ENCODE results near the gene CYRIA.

CYRIA gene

DNA sequence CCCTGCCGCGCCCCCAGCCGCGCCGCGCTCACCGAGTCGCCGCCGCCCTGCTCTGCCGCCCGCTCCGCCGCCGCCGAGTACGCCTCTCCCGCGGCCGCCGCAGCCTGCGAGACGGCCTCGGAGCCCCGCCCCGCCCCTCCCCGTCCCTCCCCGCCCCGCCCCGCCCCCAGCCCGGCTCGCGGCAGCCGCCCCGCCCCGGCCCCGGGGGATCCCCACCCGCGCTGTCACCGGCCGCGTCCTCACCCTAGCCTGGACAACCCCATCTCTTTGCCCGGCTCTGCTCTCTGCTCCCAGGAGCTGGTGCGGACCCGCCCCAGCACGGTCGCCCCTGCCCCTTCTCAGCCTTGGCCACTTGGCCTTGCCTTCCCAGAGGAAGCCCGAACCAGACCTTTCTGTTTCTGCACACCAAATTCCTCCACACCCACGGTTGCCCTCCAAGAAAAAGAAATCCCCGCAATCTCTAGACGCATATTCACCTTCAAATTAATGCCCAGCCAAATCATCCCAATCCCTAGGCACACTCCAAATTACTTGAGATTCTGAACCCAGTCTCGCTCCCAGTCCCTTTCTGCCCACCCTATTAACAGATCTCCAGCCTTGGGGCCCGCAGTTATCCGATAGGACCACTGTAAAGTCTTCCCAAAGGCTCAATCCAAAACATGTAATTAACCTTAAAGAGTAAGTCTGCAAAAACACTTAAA, at the start of gene CYRIA:
TSS of gene CYRIA (minus strand) at position 87 of the 701 bp plus-strand sequence. CDS start 77,715 bp downstream, outside the sequence.
- DNase-seq: peak; percentile 27

- DNase-seq: no peak
Observed at GRCh38 chr2:16713011-16713423, 47.4 kb upstream of the CYRIA start.

- DNase-seq: no peak
Observed at GRCh38 chr2:16709769-16710168, 44.1 kb upstream of the CYRIA start.

DNA sequence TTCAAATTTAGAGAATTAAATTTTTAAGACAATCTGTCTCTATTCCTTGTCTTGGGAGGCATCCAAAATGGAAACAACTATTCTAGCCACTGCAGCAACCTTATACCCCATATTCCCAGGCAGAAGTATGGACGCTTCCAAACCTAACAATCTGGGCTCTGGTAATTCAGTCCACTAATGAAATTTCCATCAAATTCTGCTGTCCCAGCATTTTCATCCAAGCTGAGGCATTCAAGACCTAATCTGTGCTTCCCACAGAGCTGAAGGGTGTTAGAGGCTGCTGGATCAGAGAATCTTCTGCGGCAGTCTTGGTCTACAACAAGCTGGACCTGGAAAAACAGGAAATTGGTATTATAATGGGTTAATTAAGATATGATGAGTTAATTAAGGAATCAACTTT, 42.5 kb upstream of the CYRIA start:
- DNase-seq: no peak

DNA sequence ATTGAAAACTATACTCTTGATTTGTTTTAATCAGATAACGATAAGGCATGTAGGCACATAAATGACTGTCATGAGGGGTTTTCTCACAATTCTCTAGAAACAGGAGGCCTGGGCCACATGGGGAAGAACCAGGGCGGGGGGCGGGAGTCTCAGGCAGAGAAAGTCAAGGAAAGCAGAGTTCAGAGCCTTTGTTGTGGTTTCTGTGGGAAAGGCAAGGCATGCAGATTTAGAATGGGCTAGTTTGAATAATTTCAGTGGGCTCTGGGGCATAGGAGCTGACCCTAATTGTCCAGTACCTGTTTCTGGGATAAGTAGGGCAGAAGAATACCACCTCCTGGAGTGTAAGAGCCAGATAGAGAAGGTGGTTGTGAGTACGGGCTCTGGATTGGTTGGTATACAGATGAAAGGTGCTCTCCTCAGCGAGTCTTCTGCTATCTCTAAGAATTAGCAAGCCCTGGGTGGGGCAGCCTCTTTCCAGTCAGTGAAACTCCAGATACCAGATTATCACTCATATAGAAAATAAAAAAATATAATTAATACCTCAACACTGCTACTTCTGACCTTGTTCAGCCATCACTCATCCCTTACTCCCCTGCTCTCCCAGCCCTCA, 41.5 kb upstream of the CYRIA start:
- no peak for DNase-seq

DNA sequence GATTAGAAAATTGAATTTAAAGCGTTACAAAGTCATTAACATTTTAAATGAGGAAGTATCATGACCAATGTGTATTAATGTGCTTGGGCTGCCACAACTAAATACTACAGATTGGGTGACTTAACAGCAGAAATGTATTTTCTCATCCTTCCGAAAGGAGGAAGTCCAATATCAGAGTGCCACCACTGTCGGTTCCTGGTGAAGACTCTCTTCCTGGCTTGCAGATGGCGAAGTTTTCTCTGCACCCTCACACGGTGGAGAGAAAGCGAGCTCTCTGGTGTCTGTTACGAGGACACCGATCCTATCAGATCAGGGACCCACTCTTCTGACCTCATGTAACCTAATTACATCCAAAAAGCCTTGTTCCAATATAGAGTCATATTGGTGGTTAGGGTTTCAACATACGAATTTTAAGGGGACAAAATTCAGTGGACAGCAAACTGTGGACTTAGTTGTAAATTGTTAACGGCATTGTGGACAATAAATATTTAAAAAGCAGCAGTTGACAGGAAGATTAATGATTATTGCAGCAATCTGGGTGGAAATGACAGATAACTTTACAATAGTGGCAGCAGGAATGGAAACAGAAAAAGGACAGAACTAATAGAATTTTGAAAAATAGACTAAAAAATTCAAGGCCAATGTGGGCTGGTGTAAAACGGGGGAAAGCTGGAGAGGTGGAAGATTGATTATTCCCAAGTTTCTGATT, 35.1 kb upstream of the CYRIA start:
- DNase-seq: no peak

DNA sequence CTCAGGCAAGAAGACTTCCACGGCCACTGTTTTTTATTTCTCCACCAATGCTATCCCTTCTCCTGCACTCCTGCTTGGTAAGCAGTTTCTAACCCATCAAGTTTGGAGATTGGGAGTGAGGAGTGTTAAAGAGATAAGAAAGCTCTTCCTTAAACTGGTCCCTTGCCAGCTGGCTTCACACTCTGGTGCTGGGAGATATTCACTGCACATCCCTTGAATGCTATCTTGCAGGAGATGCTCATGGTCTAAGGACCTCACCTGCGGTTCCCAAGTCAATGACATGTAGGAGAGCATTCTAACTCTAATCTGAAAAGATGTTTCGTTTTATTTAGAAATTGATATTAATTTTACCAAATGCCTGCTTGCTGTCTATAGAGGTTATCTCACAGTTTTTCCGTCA, 28.2 kb upstream of the CYRIA start:
- no peak for DNase-seq

DNA sequence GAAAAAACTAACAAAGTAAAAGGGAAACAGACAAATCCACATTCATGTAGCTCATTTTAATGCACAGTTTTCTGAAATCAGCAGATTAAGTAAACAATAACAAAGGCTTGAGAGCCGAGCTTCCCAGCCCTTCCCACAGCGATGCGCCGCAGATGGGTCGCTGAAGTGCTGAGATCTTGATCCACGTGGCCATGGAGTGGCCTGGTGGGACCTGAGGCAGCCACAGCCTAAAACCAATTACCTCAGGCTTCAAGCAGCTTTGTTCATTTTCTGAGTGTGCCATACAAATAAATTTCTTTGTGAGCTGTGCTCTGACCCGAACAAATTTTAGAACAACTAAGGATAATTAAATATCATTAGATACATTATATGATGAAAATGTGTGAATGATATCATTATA, 25.6 kb upstream of the CYRIA start:
- no peak for DNase-seq

- no peak for DNase-seq
Observed at GRCh38 chr2:16687955-16688354, 22.3 kb upstream of the CYRIA start.

- DNase-seq: no peak
Observed at GRCh38 chr2:16687222-16687621, 21.6 kb upstream of the CYRIA start.

GRCh38 chr2:16686641-16687040, 21.0 kb upstream of the CYRIA start:
- no peak for DNase-seq

DNA sequence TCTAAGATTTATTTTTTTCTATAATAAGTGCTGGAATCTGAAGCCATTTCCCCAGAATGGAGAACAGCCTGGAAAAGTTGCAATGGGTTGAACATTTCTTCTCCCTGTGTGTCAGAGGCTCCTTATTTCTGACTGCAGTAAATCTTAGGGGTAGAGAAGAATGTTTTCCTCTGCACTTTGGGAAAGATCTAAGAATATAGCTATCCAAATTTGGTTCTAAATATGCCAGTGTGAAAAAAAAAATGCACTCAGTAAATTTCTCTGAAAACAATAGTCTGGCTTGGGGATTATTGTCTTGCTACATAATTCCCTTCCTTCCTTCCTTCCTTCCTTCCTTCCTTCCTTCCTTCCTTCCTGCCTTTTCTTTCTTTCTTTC, 19.7 kb upstream of the CYRIA start:
- no peak for DNase-seq

DNA sequence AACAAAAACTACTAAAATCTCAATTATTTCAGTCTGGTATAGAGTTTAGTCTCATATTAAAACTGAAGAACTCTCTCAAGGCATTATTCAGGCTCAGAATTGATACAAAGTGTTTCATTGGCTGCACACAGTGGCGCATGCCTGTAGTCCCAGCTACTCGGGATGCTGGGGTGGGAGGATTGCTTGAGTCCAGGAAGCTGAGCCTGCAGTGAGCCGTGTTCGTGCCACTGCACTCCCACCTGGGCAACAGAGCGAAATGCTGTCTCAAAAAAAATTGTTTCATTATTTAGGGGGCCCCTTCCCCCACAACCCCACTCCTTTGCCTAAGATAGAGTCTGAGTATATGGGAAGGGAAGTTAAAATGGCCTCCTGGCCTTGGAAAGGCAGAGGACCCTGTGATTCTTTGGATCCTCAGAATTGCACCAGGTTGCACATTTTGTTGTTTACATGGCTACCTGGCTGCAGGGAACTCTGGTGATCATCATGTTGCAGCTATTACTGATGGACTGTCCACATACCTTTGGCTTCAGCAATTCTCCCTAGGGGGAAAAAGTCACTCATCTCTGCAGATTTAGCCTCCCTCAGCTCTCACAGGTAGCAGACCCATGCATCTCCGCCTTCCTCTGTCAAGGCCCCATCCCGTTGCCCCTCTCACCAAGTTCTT, 19.2 kb upstream of the CYRIA start:
- DNase-seq: no peak

DNA sequence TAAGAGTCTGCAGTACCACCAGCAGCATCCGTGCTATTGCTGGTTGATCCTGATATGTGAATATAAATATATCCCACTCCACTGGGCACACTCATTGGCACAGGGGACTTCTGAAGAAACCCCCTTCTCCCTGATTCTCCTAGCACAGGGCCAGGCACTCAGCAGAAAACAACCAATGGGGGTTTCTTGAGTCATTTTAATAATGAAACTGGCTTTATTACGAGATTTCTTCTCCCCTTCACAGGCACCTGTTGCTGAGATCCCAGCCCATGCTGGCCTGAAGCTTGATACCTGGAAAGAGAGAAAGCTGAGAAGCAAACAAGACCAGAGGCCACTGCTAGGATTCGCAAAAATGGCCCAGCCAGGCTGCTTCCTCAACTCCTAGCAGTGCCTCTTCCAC, 17.9 kb upstream of the CYRIA start:
- no peak for DNase-seq

DNA sequence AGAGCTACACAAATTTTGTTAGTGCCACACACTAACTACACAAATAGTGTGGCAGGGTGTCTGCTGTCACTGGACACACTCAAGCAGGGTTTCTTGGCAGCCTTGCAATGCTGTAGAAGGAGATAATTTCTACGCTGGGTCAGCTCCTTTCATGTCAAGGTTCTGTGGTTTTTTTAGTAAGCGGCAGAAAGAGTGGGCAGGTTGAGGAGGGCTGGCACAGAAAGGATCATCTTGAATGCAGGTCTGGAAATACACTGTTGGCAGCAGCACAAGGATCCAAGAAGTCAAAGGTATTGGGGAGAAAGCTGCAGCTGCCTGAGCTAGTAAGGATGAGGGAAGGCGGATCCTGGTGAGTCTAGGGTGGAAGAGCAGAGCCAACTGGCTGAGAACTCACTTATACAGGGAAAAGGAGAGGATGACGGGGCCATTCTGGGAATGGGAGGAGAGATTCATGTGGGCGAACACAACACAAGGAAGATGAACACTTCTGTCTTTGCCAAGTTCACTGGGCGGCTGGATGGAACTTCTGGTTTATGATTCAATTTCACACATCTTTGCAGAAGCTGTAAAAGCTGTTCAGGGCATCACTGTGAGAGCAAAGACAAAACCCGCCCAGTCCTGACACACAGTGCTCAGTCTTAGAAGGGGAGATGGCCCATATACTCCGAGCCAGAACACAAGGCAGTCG, 16.9 kb upstream of the CYRIA start:
- no peak for DNase-seq

DNA sequence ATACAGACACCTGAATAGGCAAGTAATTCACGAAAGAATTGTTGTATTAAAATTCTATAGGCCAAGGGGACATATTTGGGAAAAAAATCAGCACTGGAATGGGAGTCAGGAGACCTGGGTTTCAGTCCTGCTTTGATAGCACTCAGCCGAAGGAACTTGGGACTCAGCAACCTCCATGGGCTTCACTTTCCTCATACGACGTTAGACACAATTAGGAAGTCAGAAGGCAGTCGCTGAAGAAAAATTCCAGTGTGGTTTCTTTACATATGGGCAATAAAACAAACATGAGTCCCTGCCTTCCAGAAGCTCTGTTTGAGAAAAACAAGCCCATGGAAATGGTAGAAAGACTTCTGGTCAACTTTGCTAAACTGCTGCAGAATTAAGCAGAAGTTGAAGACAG, 15.1 kb upstream of the CYRIA start:
- no peak for DNase-seq

DNA sequence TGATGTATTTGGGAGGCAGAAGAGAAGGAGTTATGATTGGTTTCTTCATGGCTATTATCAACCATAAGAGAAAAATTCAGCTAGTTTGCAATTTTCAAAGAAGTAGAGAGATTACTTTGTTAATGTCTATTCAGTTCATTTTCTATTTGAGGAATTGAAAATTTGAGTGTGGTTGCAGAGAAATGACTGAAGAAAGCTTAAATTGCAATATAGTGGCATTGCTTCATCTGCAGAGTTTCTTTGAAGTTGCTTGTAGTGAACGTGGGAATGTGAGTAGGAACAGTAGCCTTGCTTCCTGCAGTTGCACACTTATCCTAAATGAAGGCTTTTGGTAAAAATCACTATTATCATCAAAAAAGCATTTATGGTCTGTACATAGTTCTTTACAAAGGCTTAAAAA, 14.7 kb upstream of the CYRIA start:
- DNase-seq: no peak

DNA sequence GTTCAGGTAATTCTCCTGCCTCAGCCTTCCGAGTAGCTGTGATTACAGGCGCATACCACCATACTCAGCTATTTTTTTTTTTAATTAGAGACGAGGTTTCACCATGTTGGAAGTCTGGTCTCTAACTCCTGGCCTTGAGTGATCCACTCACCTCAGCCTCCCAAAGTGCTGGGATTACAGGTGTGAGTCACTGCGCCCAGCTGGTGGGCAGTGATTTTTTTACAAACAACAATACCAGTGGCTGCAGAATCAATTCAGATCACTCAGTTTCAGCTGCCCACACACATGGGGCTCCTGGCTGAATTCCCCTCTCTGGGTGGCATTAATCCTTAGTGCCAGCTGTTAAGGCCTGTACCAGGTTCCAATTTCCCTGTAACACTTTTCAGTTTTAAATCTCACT, 13.3 kb upstream of the CYRIA start:
- no peak for DNase-seq

DNA sequence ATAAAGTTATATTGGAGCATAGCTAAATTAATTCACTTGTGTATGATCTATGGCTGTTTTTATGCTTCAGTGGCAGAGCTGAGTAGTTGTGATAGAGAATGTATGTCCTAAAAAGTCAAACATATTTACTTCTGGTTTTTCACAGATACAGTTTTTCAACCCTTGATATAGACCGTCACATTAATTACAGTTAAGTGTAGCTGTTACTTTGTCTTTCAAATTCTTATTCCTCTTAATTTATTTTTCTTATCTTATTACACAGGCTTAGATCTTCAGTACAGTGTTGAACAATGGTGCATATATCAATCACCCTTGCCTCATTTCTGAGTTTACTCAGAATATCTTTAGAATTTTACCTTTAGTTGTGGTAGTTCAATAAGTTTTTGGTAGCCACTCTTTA, 12.2 kb upstream of the CYRIA start:
- DNase-seq: no peak

DNA sequence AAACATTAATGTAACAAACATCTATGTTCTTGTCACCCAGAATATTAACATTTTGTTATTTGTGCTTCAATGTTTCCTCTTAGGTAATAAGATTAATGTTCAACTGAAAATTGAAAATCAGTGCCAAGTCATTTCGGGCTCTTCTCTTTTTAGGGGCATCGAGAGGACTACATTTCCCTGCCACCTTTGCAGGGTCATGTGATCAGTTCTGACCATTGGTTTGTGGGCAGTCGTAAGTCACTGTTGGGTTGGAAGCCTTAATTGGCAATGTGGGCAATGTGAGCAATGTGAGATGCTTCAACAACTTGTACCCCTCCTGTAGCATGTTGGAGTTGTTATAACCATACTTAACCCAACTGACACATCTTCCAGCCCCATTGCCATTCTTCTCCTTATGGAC, 10.1 kb upstream of the CYRIA start:
- DNase-seq: no peak

- DNase-seq: no peak
Observed at GRCh38 chr2:16674154-16674553, 8.5 kb upstream of the CYRIA start.

DNA sequence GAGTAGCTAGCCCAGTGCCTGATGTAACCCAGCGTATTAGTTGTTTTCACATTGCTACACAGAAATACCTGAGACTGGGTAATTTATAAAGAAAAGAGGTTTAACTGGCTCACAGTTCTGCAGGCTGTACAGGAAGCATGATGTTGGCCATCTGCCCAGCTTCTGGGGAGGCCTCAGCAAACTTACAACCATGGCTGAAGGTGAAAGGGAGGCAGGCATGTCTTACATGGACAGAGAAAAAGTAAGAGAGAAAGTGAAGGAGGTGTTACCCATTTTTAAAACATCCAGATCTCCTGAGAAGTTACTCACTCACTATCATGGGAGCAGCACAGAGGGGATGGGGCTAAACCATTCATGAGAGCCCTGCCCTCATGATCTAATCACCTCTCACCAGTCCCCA, 6.1 kb upstream of the CYRIA start:
- DNase-seq: no peak

DNA sequence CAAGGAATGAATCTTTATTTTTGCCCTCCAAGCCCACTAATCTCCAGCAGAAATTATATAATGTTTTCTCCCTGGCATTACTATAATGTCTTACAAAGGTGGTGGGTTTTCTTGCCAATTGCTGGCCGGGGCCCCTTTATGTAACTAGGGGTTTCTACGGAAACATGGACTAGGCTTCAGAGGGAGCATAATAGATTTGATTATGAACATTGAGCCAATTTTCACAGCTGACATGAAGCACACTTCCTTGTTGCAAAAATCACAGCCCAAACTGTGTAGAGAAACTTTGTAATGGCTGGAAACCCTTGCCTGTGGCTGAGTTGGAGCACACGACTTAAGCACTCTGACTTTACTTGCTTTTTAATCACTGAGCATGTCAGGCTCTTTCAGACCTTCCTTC, 3.8 kb upstream of the CYRIA start:
- DNase-seq: no peak
